ENCODE results near the gene L3MBTL4.

DNA sequence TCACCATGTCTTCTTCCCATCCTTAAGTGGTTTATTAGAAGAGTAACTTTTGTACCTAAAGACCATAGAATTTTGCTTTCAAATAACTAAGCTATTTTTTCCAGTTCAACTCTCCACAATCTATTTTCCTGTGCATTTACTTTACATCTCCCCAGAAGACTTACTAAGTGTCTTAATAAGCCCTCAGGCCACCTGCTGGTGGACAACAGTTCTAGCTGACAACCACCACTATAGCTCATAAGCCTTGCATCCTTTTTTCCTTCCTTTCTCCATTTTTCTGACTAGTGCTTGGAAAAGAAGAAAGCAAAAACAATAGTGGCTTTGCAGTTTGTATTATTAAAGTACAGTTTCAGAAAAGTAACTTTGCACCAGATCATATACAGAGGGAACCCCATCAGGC lies 369.9 kb downstream of the L3MBTL4 start:
- TF ChIP-seq ARNTL (CRISPR knock-in tag; IDR thresholded peaks at IDR 0.05; ENCODE audit: borderline replicate concordance, low read depth) (no peak), BACH2 (CRISPR knock-in tag; IDR thresholded peaks at IDR 0.05; ENCODE audit: borderline replicate concordance) (no peak), ZNF565 (CRISPR knock-in tag; conservative IDR thresholded peaks at IDR 0.05; ENCODE audit: low read depth) (no peak), GLIS3 (CRISPR knock-in tag; IDR thresholded peaks at IDR 0.05) (no peak), RARB (CRISPR knock-in tag; IDR thresholded peaks at IDR 0.05) (no peak)
- TF ChIP-seq, protein P1, sequence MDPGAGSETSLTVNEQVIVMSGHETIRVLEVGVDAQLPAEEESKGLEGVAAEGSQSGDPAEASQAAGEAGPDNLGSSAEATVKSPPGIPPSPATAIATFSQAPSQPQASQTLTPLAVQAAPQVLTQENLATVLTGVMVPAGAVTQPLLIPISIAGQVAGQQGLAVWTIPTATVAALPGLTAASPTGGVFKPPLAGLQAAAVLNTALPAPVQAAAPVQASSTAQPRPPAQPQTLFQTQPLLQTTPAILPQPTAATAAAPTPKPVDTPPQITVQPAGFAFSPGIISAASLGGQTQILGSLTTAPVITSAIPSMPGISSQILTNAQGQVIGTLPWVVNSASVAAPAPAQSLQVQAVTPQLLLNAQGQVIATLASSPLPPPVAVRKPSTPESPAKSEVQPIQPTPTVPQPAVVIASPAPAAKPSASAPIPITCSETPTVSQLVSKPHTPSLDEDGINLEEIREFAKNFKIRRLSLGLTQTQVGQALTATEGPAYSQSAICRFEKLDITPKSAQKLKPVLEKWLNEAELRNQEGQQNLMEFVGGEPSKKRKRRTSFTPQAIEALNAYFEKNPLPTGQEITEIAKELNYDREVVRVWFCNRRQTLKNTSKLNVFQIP (CRISPR knock-in tag; IDR thresholded peaks at IDR 0.05; ENCODE audit: borderline replicate concordance, low read depth): no peak
- TF ChIP-seq, protein P2, sequence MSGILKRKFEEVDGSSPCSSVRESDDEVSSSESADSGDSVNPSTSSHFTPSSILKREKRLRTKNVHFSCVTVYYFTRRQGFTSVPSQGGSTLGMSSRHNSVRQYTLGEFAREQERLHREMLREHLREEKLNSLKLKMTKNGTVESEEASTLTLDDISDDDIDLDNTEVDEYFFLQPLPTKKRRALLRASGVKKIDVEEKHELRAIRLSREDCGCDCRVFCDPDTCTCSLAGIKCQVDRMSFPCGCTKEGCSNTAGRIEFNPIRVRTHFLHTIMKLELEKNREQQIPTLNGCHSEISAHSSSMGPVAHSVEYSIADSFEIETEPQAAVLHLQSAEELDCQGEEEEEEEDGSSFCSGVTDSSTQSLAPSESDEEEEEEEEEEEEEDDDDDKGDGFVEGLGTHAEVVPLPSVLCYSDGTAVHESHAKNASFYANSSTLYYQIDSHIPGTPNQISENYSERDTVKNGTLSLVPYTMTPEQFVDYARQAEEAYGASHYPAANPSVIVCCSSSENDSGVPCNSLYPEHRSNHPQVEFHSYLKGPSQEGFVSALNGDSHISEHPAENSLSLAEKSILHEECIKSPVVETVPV (CRISPR knock-in tag; IDR thresholded peaks at IDR 0.05): no peak
- TF ChIP-seq, protein P3, sequence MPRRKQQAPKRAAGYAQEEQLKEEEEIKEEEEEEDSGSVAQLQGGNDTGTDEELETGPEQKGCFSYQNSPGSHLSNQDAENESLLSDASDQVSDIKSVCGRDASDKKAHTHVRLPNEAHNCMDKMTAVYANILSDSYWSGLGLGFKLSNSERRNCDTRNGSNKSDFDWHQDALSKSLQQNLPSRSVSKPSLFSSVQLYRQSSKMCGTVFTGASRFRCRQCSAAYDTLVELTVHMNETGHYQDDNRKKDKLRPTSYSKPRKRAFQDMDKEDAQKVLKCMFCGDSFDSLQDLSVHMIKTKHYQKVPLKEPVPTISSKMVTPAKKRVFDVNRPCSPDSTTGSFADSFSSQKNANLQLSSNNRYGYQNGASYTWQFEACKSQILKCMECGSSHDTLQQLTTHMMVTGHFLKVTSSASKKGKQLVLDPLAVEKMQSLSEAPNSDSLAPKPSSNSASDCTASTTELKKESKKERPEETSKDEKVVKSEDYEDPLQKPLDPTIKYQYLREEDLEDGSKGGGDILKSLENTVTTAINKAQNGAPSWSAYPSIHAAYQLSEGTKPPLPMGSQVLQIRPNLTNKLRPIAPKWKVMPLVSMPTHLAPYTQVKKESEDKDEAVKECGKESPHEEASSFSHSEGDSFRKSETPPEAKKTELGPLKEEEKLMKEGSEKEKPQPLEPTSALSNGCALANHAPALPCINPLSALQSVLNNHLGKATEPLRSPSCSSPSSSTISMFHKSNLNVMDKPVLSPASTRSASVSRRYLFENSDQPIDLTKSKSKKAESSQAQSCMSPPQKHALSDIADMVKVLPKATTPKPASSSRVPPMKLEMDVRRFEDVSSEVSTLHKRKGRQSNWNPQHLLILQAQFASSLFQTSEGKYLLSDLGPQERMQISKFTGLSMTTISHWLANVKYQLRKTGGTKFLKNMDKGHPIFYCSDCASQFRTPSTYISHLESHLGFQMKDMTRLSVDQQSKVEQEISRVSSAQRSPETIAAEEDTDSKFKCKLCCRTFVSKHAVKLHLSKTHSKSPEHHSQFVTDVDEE (CRISPR knock-in tag; IDR thresholded peaks at IDR 0.05): no peak
